Embryonic facial prominence (tissue), 1 donor: ENCODE results near the gene KRTAP5-4.
"Not testable (repeated sequence)": the region's sequence is repeated elsewhere in the genome, so short reads cannot be mapped to it uniquely, and the experiment has no call there.

Experiments used
- DNase-seq: peaks from one replicate; pipeline ENCODE4 v3.0.0-alpha.2; 2016; ENCODE audit errors: extremely low spot score

Gene KRTAP5-4, protein sequence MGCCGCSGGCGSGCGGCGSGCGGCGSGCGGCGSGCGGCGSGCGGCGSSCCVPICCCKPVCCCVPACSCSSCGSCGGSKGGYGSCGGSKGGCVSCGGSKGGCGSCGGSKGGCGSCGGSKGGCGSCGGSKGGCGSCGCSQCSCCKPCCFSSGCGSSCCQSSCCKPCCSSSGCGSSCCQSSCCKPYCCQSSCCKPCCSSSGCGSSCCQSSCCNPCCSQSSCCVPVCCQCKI

GRCh38 chr11:1622086-1622485, at the start of gene KRTAP5-4:
KRTAP5-4 (minus strand) TSS chr11:1622138; CDS start chr11:1622093, 45 bp downstream.
- DNase-seq: no peak

DNA sequence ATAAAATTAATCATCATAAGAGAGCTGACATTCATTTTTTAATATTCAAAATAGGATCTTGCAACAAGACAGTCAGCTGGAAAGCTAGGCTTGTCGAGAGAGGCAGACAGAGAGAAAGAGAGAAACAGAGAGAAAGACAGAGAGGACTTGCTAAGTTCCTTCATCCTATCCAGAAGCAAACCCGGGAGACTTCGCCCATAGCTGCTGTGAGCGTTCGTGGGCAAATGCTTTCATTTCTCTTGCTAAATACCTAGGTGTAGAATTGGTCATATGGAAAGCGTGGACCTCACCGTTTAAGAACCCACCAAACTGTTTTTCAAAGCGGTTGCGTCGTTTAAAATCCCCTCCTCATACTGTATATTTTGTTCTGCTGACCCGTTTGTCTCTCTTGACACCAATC, 49.7 kb upstream of the KRTAP5-4 start:
- no peak for DNase-seq

DNA sequence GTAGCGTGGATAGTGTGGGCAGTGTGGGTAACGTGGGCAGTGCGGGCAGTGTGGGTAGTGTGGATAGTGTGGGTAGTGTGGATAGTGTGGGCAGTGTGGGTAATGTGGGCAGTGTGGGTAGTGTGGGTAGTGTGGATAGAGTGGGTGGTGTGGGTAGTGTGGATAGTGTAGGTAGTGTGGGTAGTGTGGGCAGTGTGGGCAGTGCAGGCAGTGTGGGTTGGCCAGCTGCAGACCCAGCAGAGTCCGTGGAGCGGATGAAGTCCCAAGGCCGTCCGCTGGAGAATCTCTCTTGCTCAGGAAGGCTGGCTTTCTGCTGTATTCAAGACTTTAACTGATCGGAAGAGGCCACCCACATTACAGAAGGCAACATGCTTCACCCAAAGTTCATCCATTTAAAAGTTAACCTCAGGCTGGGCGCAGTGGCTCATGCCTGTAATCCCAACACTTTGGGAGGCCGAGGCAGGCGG, 49.0 kb upstream of the KRTAP5-4 start:
- DNase-seq: no peak

- not testable (repeated sequence) for DNase-seq
Observed at GRCh38 chr11:1670457-1670856, 48.5 kb upstream of the KRTAP5-4 start.

- no peak for DNase-seq
Observed at GRCh38 chr11:1669546-1670218, 47.7 kb upstream of the KRTAP5-4 start.

DNA sequence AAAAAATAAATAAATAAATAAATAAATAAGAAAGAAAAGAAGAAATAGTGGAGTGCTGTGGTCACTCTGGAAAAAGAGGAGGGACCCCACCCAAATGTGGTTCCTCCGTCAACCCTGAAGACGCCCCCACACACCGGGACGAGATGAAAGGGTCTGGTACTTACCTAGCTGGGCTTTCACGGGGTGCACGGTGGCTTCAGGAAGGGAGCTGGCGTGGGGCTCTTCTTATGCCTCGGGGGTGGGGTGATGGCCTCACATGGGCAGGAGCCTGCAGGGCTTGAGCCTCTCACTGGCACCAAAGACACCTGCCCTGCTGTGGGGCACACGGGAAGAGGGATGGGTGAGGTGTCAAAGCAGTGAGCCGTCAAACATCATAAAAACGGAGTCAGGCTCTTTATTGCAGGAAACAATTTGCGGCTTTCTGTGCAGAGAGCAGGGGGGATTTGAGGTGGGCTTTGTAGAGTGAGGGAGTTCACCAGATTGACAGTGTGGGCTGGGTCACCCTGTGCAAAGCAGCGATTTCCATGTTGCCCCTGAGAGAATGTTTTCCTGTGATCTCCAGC, 47.1 kb upstream of the KRTAP5-4 start:
- no peak for DNase-seq

- no peak for DNase-seq
Observed at GRCh38 chr11:1667906-1668305, 46.0 kb upstream of the KRTAP5-4 start.

GRCh38 chr11:1667121-1667850, 45.3 kb upstream of the KRTAP5-4 start:
- DNase-seq: no peak

- no peak for DNase-seq
Observed at GRCh38 chr11:1665313-1665712, 43.4 kb upstream of the KRTAP5-4 start.

DNA sequence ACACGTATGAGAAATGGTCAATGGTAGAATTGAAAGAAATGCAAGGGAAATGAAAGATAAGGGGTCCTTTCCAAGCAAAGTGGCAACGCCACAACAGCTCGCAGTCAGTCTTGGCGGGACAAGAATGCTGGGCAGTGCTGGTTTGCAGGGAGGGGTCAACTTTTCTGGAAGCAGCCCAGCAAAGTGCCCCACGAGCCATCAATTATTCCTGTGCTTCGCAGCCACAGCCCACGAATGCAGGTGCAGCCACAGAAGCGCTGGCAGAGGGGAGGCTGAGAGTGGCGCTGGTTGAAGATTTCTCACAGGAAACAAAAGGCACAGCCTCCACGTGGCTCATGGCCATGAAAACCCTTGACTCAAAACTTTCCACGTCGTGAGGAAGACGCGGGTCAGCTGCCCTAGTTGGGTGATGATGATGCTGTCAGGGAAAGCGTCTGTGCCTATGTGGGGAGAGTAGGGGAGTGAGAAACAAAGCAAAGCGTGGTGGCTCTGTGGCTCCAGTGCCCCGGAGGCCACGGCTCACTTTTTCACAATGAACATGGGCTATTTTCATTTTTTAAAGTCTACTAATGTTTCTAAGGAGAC, 40.9 kb upstream of the KRTAP5-4 start:
- not testable (repeated sequence) for DNase-seq

GRCh38 chr11:1661454-1662269, 39.7 kb upstream of the KRTAP5-4 start:
- not testable (repeated sequence) for DNase-seq

- DNase-seq: no peak
Observed at GRCh38 chr11:1660111-1660867, 38.4 kb upstream of the KRTAP5-4 start.

DNA sequence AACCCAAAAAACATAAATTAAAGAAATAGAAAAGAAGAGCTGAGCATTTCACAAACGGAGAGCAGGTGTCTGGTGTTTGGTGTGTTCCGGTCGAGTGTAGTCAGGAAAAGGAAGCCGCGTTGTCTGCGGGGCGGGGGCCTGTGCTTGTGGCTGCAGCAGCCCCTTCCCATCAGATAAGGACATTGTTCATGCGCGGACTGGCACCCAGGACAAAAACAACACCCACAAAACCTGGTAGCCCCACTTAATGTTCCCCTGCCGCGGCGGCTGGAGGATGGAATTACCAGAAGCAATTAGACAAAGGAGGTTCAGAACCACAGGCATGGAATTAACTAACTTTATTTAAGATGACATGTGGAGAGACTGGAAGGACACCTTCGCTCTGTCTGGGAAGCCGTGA, 37.6 kb upstream of the KRTAP5-4 start:
- no peak for DNase-seq

- no peak for DNase-seq
Observed at GRCh38 chr11:1656670-1657069, 34.7 kb upstream of the KRTAP5-4 start.

DNA sequence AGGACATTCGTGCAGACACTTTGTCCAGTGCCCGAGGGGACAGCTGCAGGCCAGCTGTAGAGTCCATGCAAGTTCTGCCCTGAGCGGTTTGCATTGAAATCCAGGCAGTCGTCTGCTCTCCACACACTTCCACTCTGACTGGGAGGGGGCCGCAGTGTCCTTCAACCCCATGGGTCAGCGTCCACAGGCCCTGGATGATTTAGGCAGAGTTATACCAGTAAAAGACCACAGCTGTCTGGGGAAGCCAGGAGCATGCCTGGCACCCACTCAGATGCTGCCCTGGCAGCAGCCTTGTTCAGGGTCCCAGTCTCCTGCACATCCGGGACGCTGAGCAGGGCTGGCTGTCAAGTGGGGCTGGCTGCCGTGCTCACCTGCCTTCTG, 34.1 kb upstream of the KRTAP5-4 start:
- DNase-seq: no peak

GRCh38 chr11:1655168-1656060, 33.5 kb upstream of the KRTAP5-4 start:
- DNase-seq: no peak

GRCh38 chr11:1654388-1655167, 32.6 kb upstream of the KRTAP5-4 start:
- no peak for DNase-seq

GRCh38 chr11:1653541-1654387, 31.8 kb upstream of the KRTAP5-4 start:
- DNase-seq: no peak
